ENCODE data around the gene MAPK6. TPM values are rescaled to one million over a fixed set of nuclear protein-coding genes. Genes with fewer than 3 reads are reported as not detected.

The MAPK6 gene
- total and polyA plus RNA-seq, 9 of the 15 experiments (the other 6 are each of a cell fraction or from before 2014, with no cell fraction given), result 28.5 to 97.1 (median 74.0) TPM

DNA sequence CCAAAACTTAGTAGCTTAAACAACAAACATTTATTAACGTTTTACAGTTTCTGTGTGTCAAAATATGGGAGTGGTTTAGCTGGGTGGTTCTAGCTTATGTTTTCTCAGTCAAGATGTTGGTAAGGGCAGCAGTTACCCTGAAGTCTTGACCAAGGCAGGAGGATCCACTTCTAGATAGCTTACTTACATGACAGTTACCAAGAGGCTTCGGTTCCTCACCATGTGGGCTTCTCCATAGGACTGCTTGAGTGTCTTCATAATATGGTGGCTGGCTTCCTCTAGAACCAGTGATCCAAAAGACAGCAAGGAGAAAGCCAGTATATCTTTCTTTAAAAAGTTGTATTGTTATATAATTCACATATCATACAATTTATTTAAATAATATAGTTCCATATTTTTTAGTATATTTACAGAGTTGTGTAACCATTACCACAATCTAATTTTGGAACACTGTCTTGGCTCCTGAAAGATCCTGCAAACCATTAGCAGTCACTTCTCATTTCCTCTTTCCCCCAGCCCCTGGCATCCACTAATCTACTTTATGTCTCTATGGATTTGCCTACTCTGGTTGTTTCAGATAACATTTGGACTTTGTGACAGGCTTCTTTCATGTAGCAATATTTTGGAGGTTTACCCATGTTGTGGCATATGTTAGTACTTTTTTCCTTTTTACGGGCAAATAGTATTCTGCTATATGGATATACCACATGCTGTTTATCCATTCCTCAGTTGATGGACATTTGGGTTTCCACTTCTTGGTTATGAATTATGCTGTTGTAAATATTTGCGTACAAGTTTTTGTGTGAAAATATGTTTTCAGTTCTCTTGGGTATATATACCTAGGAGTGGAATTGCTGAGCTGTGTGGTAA is 33.3 kb downstream of the MAPK6 start:
- 88% methylated on average over 4 of the region's 4 CpGs for WGBS (ENCODE audit: insufficient coverage, low coverage, missing lambda C conversion rate)
- Histone ChIP-seq H3K4me1 (replicated peaks in 1 of 2; ENCODE audit: control insufficient read depth in 2 of 2, insufficient read depth in 2 of 2, low read length in 2 of 2) (no peaks in the 10 kb centered on the region; a peak in 1 of 5 replicates), H3K27ac (ENCODE audit: extremely low read depth, low read depth, low read length) (peak overlapping the region; percentile 27; the same call in 1 of the 3 replicates), H3K36me3 (ENCODE audit: control insufficient read depth, insufficient read depth, low read length) (peaks cover 75% of the 10 kb centered on the region), H3K27me3 (ENCODE audit: control insufficient read depth in 2 of 2, insufficient read depth in 2 of 2, low read length in 2 of 2) (no peaks in the 10 kb centered on the region), H4K20me1 (replicated peaks; ENCODE audit: control insufficient read depth, insufficient read depth, low read length) (no peaks in the 10 kb centered on the region), H3K9me1 (ENCODE audit: control insufficient read depth, insufficient read depth, low read length) (no peaks in the 10 kb centered on the region), H3K4me3 (no peak overlapping the region), H2AFZ (ENCODE audit: low read depth, low read length) (no peak overlapping the region), H3K4me2 (ENCODE audit: insufficient read depth, low read length) (no peak overlapping the region), H3K79me2 (ENCODE audit: control insufficient read depth, insufficient read depth, low read length) (peaks cover 31% of the 10 kb centered on the region), H3K9me3 (replicated peaks; ENCODE audit: control insufficient read depth, insufficient read depth, low read depth, low read length) (no peaks in the 10 kb centered on the region; the same call in 1 of the 2 replicates), H3K9ac (ENCODE audit: insufficient read depth in 1 of 2, low read depth in 2 of 2, low read length in 2 of 2) (no peak overlapping the region)
- no peak for DNase-seq (ENCODE audit: extremely low read depth in 1 of 4, low spot score in 3 of 4)
- TF ChIP-seq TCF3 (CRISPR knock-in tag; IDR thresholded peaks at IDR 0.05), result 0 out of 2 replicates have a peak, but pooled peaks have one; percentile 5
- no peak for TF ChIP-seq U2AF1 (optimal IDR thresholded peaks at IDR 0.05; ENCODE audit: low read depth, low read length)
- TF ChIP-seq ZNF146 (CRISPR knock-in tag; IDR thresholded peaks at IDR 0.05; ENCODE audit: unreplicated experiment), result peak; percentile 26
- ATAC-seq, result no peak
- in situ Hi-C loops (cut with MboI) (no loop called here), intact Hi-C loops (cut with micrococcal nuclease) (no loop called here)
- POLR2A ChIA-PET, result interaction anchor here (0.6 to 1.7 kb wide), 8 partner anchors 8 to 230 kb away, joined by 3 to 8 read pairs (median 4); partner anchors contain the start of gene LEO1
- no TSS peak for BruUV-seq (replicated peaks)
- CTCF ChIA-PET (ENCODE audit: low intra/inter-chr PET ratio), result no interaction called here
- FAIRE-seq, result no peak

DNA sequence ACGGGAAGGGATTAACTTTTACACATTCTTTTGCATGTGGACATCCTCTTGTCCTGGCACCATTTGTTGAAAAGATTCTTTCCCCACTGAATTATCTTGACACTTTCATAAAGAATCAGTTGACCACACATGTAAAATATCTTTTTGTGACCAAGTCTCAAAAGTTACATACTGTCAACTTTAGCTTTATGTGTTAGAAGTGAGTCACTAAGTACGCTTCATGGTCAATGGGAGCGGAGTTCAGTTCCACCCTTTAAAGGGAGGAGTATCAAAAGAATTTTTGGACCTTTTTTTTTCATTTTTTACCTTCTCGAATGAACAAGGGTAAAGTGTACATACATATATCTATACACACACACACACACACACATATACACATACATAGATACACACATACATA is 35.4 kb downstream of the MAPK6 start:
- H3K4me2 ChIP-seq (ENCODE audit: insufficient read depth, low read length), result no peak overlapping the region
- H3K27me3 ChIP-seq (ENCODE audit: control insufficient read depth in 2 of 2, insufficient read depth in 2 of 2, low read length in 2 of 2), result no peaks in the 10 kb centered on the region
- no peaks in the 10 kb centered on the region; the same call in 1 of the 2 replicates for H3K9me3 ChIP-seq (replicated peaks; ENCODE audit: control insufficient read depth, insufficient read depth, low read depth, low read length)
- in situ Hi-C loops (cut with MboI) (no loop called here), intact Hi-C loops (cut with micrococcal nuclease) (no loop called here)
- H3K79me2 ChIP-seq (ENCODE audit: control insufficient read depth, insufficient read depth, low read length), result peaks cover 22% of the 10 kb centered on the region
- H3K4me1 ChIP-seq (replicated peaks in 1 of 2; ENCODE audit: control insufficient read depth in 2 of 2, insufficient read depth in 2 of 2, low read length in 2 of 2), result no peaks in the 10 kb centered on the region; a peak in 1 of 5 replicates
- peaks cover 87% of the 10 kb centered on the region for H3K36me3 ChIP-seq (ENCODE audit: control insufficient read depth, insufficient read depth, low read length)
- no peak overlapping the region for H2AFZ ChIP-seq (ENCODE audit: low read depth, low read length)
- DNase-seq (ENCODE audit: extremely low read depth in 1 of 4, low spot score in 3 of 4), result no peak
- TF ChIP-seq NR4A1 (CRISPR knock-in tag; IDR thresholded peaks at IDR 0.05) (no peak), NR4A1 (tag; IDR thresholded peaks at IDR 0.05) (no peak), POLR2AphosphoS2 (IDR thresholded peaks at IDR 0.05; ENCODE audit: low read length) (no peak), ZNF217 (CRISPR knock-in tag; IDR thresholded peaks at IDR 0.05) (no peak), ZNF347 (CRISPR knock-in tag; IDR thresholded peaks at IDR 0.05; ENCODE audit: low read depth) (no peak), CHCHD3 (CRISPR knock-in tag; IDR thresholded peaks at IDR 0.05) (no peak), CBX3 (IDR thresholded peaks at IDR 0.05; ENCODE audit: borderline replicate concordance in 1 of 2, low read length in 2 of 2) (no peak), SMARCE1 (IDR thresholded peaks at IDR 0.05) (no peak)
- TF ChIP-seq, protein P1, sequence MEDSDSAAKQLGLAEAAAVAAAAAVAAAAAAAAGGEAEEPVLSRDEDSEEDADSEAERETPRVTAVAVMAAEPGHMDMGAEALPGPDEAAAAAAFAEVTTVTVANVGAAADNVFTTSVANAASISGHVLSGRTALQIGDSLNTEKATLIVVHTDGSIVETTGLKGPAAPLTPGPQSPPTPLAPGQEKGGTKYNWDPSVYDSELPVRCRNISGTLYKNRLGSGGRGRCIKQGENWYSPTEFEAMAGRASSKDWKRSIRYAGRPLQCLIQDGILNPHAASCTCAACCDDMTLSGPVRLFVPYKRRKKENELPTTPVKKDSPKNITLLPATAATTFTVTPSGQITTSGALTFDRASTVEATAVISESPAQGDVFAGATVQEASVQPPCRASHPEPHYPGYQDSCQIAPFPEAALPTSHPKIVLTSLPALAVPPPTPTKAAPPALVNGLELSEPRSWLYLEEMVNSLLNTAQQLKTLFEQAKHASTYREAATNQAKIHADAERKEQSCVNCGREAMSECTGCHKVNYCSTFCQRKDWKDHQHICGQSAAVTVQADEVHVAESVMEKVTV (CRISPR knock-in tag; IDR thresholded peaks at IDR 0.05), result no peak
- TF ChIP-seq, protein P2, sequence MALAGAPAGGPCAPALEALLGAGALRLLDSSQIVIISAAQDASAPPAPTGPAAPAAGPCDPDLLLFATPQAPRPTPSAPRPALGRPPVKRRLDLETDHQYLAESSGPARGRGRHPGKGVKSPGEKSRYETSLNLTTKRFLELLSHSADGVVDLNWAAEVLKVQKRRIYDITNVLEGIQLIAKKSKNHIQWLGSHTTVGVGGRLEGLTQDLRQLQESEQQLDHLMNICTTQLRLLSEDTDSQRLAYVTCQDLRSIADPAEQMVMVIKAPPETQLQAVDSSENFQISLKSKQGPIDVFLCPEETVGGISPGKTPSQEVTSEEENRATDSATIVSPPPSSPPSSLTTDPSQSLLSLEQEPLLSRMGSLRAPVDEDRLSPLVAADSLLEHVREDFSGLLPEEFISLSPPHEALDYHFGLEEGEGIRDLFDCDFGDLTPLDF (CRISPR knock-in tag; IDR thresholded peaks at IDR 0.05), result no peak
- H3K9me1 ChIP-seq (ENCODE audit: control insufficient read depth, insufficient read depth, low read length), result no peaks in the 10 kb centered on the region
- ChIA-PET CTCF (ENCODE audit: low intra/inter-chr PET ratio) (no interaction called here), POLR2A (no interaction called here)
- H4K20me1 ChIP-seq (replicated peaks; ENCODE audit: control insufficient read depth, insufficient read depth, low read length), result no peaks in the 10 kb centered on the region
- 89% methylated on average over 4 of the region's 4 CpGs for WGBS (ENCODE audit: insufficient coverage, low coverage, missing lambda C conversion rate)
- no peak overlapping the region for H3K9ac ChIP-seq (ENCODE audit: insufficient read depth in 1 of 2, low read depth in 2 of 2, low read length in 2 of 2)
- H3K27ac ChIP-seq (ENCODE audit: extremely low read depth, low read depth, low read length), result no peak overlapping the region
- no peak for FAIRE-seq
- no peak overlapping the region for H3K4me3 ChIP-seq
- ATAC-seq, result no peak
- no TSS peak for BruUV-seq (replicated peaks)

Data from K562 (cell line).